ENCODE results near the gene PDLIM5. TPM values are rescaled to one million over a fixed set of nuclear protein-coding genes. Genes with fewer than 3 reads are reported as not detected.

The PDLIM5 gene
- total RNA-seq, 1 donor from 2014 or later, result 311 TPM

DNA sequence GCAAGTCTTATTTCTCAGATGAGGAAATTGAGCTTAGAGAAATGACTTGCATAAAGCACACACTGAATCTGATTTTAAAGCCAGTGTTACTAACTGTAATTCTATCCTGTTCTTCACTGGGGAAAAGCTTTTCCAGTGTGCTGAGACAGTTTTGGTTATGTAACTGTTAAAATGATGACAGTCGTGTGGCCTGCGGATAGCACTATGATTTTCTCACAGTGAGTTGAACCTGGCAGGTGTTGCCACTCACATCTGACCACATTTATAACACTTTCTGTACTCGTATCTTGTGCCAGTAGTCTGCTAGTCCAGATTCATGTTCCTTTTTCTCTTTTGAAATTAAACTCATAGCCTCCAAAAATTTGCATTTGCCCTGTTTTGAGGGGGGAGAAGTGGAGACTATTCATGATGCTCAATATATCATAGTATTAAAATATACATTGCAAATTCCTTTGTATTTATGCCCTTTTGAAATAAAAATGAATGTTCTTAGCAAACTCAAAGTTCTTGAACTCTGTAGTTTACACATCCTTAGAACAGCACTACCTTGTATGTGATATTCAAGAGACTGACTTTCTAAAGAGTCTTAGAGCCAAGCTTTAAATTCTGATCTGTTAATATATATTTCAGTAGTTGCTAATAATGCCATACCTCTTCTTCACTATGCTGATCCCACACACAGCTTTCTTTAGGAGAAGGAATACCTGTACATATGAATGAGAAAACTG is 132.3 kb downstream of the PDLIM5 start:
- H3K4me3 ChIP-seq (ENCODE audit: low read length in 3 of 3), result no peak overlapping the region
- H3K4me1 ChIP-seq (ENCODE audit: control insufficient read depth in 3 of 3, insufficient read depth in 3 of 3, low read length in 3 of 3), result peaks cover 0 to 11% (median 8%) of the 10 kb centered on the region in 3 donors
- peaks cover 8 to 27% (median 19%) of the 10 kb centered on the region in 3 donors for H3K36me3 ChIP-seq (ENCODE audit: control insufficient read depth in 3 of 3, insufficient read depth in 3 of 3, low read length in 3 of 3)
- no peaks in the 10 kb centered on the region for H3K9me3 ChIP-seq (ENCODE audit: control insufficient read depth in 3 of 3, low read length in 3 of 3)
- peak overlapping the region; percentile 0 for H3K27ac ChIP-seq (ENCODE audit: low read depth, low read length)
- H3K9ac ChIP-seq (ENCODE audit: low read depth in 1 of 3, low read length in 3 of 3), result peak overlapping the region in 1 of 3 donors; percentile 40
- no peaks in the 10 kb centered on the region for H3K27me3 ChIP-seq (ENCODE audit: control insufficient read depth in 3 of 3, insufficient read depth in 3 of 3, low read length in 3 of 3)

DNA sequence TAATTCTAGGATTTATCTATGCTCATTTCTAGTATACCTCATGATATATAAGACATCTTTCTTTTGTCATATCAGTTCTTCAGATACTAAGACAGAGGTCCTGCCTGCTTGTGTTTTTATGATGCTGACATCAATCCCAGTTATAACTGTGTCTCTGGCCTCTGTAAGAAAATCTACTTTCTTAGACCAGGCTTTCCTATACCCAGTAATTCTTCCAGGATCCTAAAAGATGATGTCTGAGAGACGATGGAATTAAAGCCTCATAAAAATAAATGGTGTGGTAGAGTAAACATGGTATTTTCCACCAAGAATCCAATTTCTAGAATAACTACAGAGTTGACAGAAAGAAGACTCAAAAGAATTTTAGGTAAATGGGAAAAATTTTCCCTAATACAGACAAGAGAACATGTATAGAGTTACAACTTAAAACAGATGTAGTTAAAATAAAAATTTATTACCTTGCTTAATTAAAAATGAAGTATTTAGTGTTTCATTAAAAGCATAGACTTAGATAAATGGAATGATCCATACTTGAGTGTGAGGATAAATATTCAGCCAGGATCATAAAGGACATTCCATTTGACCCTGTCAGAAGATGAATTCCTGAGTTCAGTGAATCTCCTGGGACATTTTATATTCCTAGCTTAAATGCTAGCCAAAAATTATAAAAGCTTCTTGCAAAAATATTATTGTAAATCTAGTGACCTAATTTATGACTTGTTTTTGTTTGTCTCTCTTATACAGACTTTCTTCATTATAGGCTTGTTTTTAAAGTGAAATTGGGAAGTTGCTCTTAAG is 137.4 kb downstream of the PDLIM5 start:
- no peaks in the 10 kb centered on the region for H3K27me3 ChIP-seq (ENCODE audit: control insufficient read depth in 3 of 3, insufficient read depth in 3 of 3, low read length in 3 of 3)
- H3K9ac ChIP-seq (ENCODE audit: low read depth in 1 of 3, low read length in 3 of 3), result no peak overlapping the region
- H3K27ac ChIP-seq (ENCODE audit: low read depth, low read length), result no peak overlapping the region
- no peak overlapping the region for H3K4me3 ChIP-seq (ENCODE audit: low read length in 3 of 3)
- H3K36me3 ChIP-seq (ENCODE audit: control insufficient read depth in 3 of 3, insufficient read depth in 3 of 3, low read length in 3 of 3), result peaks cover 8 to 35% (median 27%) of the 10 kb centered on the region in 3 donors
- no peaks in the 10 kb centered on the region for H3K9me3 ChIP-seq (ENCODE audit: control insufficient read depth in 3 of 3, low read length in 3 of 3)
- peaks cover 0 to 16% (median 3%) of the 10 kb centered on the region in 3 donors for H3K4me1 ChIP-seq (ENCODE audit: control insufficient read depth in 3 of 3, insufficient read depth in 3 of 3, low read length in 3 of 3)

DNA sequence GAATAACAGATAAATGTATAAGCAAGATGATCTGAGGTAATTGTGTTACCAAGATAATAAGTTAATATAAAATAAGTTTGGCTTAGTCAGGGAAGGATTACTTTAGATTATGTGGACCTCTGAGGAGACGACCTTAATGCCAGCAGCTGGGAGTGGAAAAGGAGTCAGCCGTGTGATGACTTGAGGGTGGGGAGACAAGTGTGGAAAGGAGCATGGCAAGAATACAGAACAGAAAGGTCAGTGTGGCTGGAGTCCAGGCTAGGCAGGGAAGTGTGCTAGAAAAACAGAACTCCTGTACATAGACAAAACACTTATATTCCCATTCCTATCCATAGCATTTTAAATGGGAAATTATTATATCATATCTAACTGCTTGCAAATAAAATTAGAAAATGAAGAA is 138.8 kb downstream of the PDLIM5 start:
- Histone ChIP-seq H3K9ac (ENCODE audit: low read depth in 1 of 3, low read length in 3 of 3) (no peak overlapping the region), H3K27me3 (ENCODE audit: control insufficient read depth in 3 of 3, insufficient read depth in 3 of 3, low read length in 3 of 3) (no peaks in the 10 kb centered on the region), H3K36me3 (ENCODE audit: control insufficient read depth in 3 of 3, insufficient read depth in 3 of 3, low read length in 3 of 3) (peaks cover 7 to 33% (median 26%) of the 10 kb centered on the region in 3 donors), H3K9me3 (ENCODE audit: control insufficient read depth in 3 of 3, low read length in 3 of 3) (no peaks in the 10 kb centered on the region), H3K4me1 (ENCODE audit: control insufficient read depth in 3 of 3, insufficient read depth in 3 of 3, low read length in 3 of 3) (peaks cover 0 to 20% (median 3%) of the 10 kb centered on the region in 3 donors), H3K27ac (ENCODE audit: low read depth, low read length) (no peak overlapping the region), H3K4me3 (ENCODE audit: low read length in 3 of 3) (no peak overlapping the region)

DNA sequence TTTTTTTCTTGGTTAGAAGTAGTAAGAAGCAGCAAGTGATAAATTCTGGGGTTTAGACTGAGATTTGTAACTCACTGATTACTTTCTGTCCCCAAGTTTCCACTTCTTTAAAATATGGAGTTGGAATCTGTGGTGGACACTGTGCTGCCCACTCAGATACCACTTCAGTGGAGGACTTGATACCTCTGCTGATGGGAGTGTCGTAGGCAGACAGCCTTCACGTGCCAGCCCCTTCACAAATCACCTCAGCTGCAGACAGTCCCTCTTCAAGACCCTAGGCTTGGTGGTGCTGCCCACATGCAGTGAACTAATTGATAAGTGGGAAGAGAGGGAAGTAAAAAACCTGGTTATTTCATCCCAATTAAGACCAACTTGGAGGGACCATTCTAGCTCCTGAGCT is 139.5 kb downstream of the PDLIM5 start:
- Histone ChIP-seq H3K4me3 (ENCODE audit: low read length in 3 of 3) (no peak overlapping the region), H3K9me3 (ENCODE audit: control insufficient read depth in 3 of 3, low read length in 3 of 3) (no peaks in the 10 kb centered on the region), H3K27ac (ENCODE audit: low read depth, low read length) (no peak overlapping the region), H3K9ac (ENCODE audit: low read depth in 1 of 3, low read length in 3 of 3) (no peak overlapping the region), H3K27me3 (ENCODE audit: control insufficient read depth in 3 of 3, insufficient read depth in 3 of 3, low read length in 3 of 3) (no peaks in the 10 kb centered on the region), H3K36me3 (ENCODE audit: control insufficient read depth in 3 of 3, insufficient read depth in 3 of 3, low read length in 3 of 3) (peaks cover 2 to 25% (median 19%) of the 10 kb centered on the region in 3 donors), H3K4me1 (ENCODE audit: control insufficient read depth in 3 of 3, insufficient read depth in 3 of 3, low read length in 3 of 3) (peaks cover 0 to 20% (median 3%) of the 10 kb centered on the region in 3 donors)

DNA sequence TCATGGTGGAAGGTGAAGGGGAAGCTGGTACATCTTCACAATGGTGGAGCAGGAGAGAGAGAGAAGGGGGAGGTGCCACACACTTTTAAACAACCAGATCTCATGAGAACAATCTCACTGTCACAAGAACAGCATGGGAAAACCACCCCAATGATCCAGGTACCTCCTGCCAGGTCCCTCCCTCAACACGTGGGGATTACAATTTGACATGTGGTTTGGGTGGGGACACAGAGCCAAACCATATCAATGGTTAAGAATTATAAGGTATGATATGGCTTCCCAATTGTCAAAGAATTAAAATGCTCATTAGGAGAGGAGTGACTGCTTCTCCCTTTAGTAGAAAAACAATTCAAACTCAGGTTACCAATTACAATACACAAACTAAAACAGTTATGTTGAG is 143.3 kb downstream of the PDLIM5 start:
- no peaks in the 10 kb centered on the region for H3K9me3 ChIP-seq (ENCODE audit: control insufficient read depth in 3 of 3, low read length in 3 of 3)
- H3K36me3 ChIP-seq (ENCODE audit: control insufficient read depth in 3 of 3, insufficient read depth in 3 of 3, low read length in 3 of 3), result peaks cover 2 to 8% (median 8%) of the 10 kb centered on the region in 3 donors
- no peak overlapping the region for H3K4me3 ChIP-seq (ENCODE audit: low read length in 3 of 3)
- H3K4me1 ChIP-seq (ENCODE audit: control insufficient read depth in 3 of 3, insufficient read depth in 3 of 3, low read length in 3 of 3), result peaks cover 0 to 16% (median 3%) of the 10 kb centered on the region in 3 donors
- peak overlapping the region; percentile 38 for H3K27ac ChIP-seq (ENCODE audit: low read depth, low read length)
- H3K9ac ChIP-seq (ENCODE audit: low read depth in 1 of 3, low read length in 3 of 3), result no peak overlapping the region
- H3K27me3 ChIP-seq (ENCODE audit: control insufficient read depth in 3 of 3, insufficient read depth in 3 of 3, low read length in 3 of 3), result no peaks in the 10 kb centered on the region

DNA sequence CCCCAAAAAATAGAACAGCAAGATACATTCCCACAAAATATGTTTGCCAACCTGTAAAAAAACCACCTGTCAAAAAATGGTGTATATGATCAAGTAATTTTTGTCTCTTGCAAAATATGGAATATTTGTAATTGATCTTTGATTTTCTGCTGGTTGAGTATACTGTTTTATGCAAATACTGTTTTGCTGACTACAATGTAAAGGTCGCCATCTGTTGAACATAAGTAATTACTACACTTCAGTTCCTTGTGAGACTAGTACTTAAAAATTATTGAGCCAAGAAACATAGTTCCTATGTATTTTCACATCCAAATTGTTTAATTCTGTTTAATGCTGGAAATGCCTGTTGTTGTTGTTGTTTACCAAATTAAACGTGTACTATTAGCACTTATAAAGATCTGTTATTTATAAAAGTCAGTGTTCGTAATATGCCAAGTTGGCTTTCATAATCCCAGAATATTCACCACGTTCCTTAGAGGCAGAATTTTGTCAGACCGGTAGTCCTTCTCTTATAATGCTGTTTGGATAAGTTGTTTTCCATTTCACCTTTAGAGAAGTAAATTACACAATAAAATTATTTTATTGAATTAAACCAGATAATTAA is 144.2 kb downstream of the PDLIM5 start:
- no peaks in the 10 kb centered on the region for H3K27me3 ChIP-seq (ENCODE audit: control insufficient read depth in 3 of 3, insufficient read depth in 3 of 3, low read length in 3 of 3)
- H3K36me3 ChIP-seq (ENCODE audit: control insufficient read depth in 3 of 3, insufficient read depth in 3 of 3, low read length in 3 of 3), result peaks cover 2 to 8% (median 8%) of the 10 kb centered on the region in 3 donors
- H3K27ac ChIP-seq (ENCODE audit: low read depth, low read length), result no peak overlapping the region
- no peak overlapping the region for H3K9ac ChIP-seq (ENCODE audit: low read depth in 1 of 3, low read length in 3 of 3)
- H3K4me1 ChIP-seq (ENCODE audit: control insufficient read depth in 3 of 3, insufficient read depth in 3 of 3, low read length in 3 of 3), result peaks cover 0 to 13% (median 3%) of the 10 kb centered on the region in 3 donors
- H3K4me3 ChIP-seq (ENCODE audit: low read length in 3 of 3), result no peak overlapping the region
- no peaks in the 10 kb centered on the region for H3K9me3 ChIP-seq (ENCODE audit: control insufficient read depth in 3 of 3, low read length in 3 of 3)

DNA sequence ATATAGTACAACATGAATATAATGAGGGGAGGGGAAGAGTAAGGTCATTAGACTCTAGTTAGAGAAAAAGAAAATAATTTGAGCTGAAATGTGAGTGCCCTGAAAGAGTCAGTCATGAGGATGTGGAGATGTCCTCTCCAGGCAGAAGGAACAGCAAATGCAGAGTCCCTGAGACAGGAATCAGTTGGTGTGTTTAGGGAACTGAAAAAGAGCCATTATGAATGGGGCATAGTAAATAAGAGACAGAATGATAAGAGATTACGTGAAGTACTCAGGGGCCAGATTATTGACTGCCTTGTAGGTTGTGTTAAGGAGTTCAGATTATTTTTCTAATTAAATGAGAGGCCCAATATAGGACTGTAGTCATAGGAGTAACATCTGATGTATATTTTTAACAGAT is 147.0 kb downstream of the PDLIM5 start:
- H3K4me3 ChIP-seq (ENCODE audit: low read length in 3 of 3), result no peak overlapping the region
- no peaks in the 10 kb centered on the region for H3K36me3 ChIP-seq (ENCODE audit: control insufficient read depth in 3 of 3, insufficient read depth in 3 of 3, low read length in 3 of 3)
- H3K4me1 ChIP-seq (ENCODE audit: control insufficient read depth in 3 of 3, insufficient read depth in 3 of 3, low read length in 3 of 3), result peaks cover 0 to 4% (median 0%) of the 10 kb centered on the region in 3 donors
- H3K9me3 ChIP-seq (ENCODE audit: control insufficient read depth in 3 of 3, low read length in 3 of 3), result no peaks in the 10 kb centered on the region
- H3K27me3 ChIP-seq (ENCODE audit: control insufficient read depth in 3 of 3, insufficient read depth in 3 of 3, low read length in 3 of 3), result no peaks in the 10 kb centered on the region
- H3K9ac ChIP-seq (ENCODE audit: low read depth in 1 of 3, low read length in 3 of 3), result no peak overlapping the region
- H3K27ac ChIP-seq (ENCODE audit: low read depth, low read length), result no peak overlapping the region

DNA sequence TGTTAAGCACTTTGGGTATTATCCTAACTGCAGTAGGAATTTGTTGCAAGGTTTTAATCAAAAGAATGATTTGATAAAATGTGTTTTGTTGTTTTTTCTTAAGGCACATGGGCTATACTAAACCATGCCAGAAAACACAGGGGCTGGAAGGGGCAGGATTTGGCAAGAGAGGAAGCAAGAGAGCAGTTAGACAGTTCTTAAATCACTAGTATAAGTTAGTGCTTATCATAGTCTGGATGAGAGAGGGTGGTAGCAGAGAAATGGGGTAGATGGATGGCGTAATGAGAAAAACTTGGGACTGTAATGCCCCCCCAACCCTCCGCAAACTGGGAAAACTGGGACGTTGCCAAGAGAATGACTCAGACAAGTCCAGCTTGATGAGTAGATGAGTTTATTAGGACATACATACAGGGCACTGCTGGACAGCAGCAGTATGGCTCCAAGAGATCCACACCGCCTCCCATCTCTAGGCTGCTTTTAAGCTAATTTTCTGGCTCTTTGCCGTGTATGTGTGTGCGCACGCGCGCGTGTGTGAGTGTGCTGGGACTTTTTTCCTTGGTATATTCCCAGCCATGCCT is 151.5 kb downstream of the PDLIM5 start:
- no peaks in the 10 kb centered on the region for H3K9me3 ChIP-seq (ENCODE audit: control insufficient read depth in 3 of 3, low read length in 3 of 3)
- no peaks in the 10 kb centered on the region for H3K27me3 ChIP-seq (ENCODE audit: control insufficient read depth in 3 of 3, insufficient read depth in 3 of 3, low read length in 3 of 3)
- no peaks in the 10 kb centered on the region for H3K36me3 ChIP-seq (ENCODE audit: control insufficient read depth in 3 of 3, insufficient read depth in 3 of 3, low read length in 3 of 3)
- no peak overlapping the region for H3K4me3 ChIP-seq (ENCODE audit: low read length in 3 of 3)
- H3K9ac ChIP-seq (ENCODE audit: low read depth in 1 of 3, low read length in 3 of 3), result no peak overlapping the region
- no peak overlapping the region for H3K27ac ChIP-seq (ENCODE audit: low read depth, low read length)
- no peaks in the 10 kb centered on the region for H3K4me1 ChIP-seq (ENCODE audit: control insufficient read depth in 3 of 3, insufficient read depth in 3 of 3, low read length in 3 of 3)

DNA sequence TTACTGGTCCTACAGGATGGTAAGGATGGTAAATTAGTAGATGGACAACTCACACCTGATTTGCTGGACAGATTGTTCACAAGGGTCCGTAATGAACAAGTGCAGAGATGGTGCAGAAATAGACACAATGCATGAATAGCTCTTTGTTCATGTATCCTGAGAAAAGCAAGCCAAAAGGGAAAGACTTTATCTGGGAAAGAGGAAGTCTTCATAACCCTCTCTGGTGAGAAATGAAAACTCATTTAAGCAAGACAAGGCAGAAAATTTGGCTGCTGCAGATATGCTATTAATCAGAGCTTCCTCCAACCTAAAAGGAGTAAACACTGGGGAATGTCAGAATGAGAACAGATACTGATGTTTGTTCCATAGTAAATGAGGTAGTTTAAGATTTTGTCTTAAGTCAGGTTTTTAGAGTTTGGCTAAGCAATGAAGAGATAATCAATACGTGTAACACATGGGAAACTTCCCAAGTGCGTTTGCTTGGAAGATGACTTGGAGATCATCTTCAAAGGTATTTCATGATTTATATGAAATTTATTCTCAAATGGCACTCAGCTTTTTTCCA is 153.6 kb downstream of the PDLIM5 start:
- H3K4me1 ChIP-seq (ENCODE audit: control insufficient read depth in 3 of 3, insufficient read depth in 3 of 3, low read length in 3 of 3), result no peaks in the 10 kb centered on the region
- no peaks in the 10 kb centered on the region for H3K27me3 ChIP-seq (ENCODE audit: control insufficient read depth in 3 of 3, insufficient read depth in 3 of 3, low read length in 3 of 3)
- H3K4me3 ChIP-seq (ENCODE audit: low read length in 3 of 3), result no peak overlapping the region
- H3K36me3 ChIP-seq (ENCODE audit: control insufficient read depth in 3 of 3, insufficient read depth in 3 of 3, low read length in 3 of 3), result no peaks in the 10 kb centered on the region
- no peaks in the 10 kb centered on the region for H3K9me3 ChIP-seq (ENCODE audit: control insufficient read depth in 3 of 3, low read length in 3 of 3)
- no peak overlapping the region for H3K27ac ChIP-seq (ENCODE audit: low read depth, low read length)
- no peak overlapping the region for H3K9ac ChIP-seq (ENCODE audit: low read depth in 1 of 3, low read length in 3 of 3)

Measured in skeletal muscle tissue (tissue), 4 donors.